Measurements from ENCODE around the gene NT5M.
A peak's percentile ranks its signal among the peaks of the same experiment; 100 is the strongest.
"Not testable (repeated sequence)": the region's sequence is repeated elsewhere in the genome, so short reads cannot be mapped to it uniquely, and the experiment has no call there.

The NT5M gene

GRCh38 chr17:17379197-17379991 is 76.2 kb downstream of the NT5M start:
- no peak for DNase-seq

GRCh38 chr17:17380145-17380925 is 77.2 kb downstream of the NT5M start:
- no peak for DNase-seq

GRCh38 chr17:17381446-17382064 is 78.4 kb downstream of the NT5M start:
- DNase-seq: no peak

DNA sequence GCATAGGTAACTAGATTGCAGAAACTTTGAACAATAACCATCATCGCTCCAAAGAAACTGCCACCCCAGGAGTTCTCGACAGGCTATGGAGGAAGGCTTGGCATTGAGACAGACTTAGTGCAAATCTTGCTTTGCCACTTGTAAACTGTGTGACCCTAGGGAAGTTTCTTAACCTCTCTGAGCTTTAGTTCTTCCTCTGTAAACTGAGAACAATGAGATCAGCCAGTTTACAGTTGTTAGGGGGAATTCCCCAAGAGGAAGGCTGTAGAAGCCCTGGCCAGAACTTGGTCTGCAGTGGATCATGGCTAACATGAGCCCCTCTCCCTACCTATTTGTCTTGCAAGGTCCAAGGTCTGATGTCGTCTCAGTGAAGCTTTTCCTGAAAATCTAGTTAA is 78.9 kb downstream of the NT5M start:
- no peak for DNase-seq

DNA sequence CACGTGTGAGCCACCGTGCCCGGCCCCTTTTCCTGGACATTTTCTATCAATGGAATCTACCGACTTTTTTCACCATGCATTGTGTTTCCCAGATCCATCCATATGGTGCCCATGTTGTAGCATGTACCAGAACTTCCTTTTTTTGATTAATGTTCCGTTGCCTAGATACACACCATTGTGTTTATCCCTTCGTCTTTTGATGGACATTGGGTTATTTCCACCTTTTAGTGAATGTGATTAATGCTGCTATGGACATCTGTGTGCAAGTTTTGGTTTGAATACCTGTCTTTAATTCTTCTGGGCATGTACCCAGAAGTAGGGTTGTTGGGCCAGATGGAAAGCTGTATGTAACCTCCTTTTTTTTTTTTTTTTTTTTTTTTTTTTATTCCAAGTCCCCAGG is 79.8 kb downstream of the NT5M start:
- no peak for DNase-seq

GRCh38 chr17:17383431-17384290 is 80.5 kb downstream of the NT5M start:
- DNase-seq: not testable (repeated sequence)

GRCh38 chr17:17384291-17384615 is 81.1 kb downstream of the NT5M start:
- DNase-seq: no peak

GRCh38 chr17:17384961-17385360 is 81.8 kb downstream of the NT5M start:
- no peak for DNase-seq

- no peak for DNase-seq
Measured at GRCh38 chr17:17385491-17385890, 82.3 kb downstream of the NT5M start.

- no peak for DNase-seq
Measured at GRCh38 chr17:17386094-17386800, 83.1 kb downstream of the NT5M start.

DNA sequence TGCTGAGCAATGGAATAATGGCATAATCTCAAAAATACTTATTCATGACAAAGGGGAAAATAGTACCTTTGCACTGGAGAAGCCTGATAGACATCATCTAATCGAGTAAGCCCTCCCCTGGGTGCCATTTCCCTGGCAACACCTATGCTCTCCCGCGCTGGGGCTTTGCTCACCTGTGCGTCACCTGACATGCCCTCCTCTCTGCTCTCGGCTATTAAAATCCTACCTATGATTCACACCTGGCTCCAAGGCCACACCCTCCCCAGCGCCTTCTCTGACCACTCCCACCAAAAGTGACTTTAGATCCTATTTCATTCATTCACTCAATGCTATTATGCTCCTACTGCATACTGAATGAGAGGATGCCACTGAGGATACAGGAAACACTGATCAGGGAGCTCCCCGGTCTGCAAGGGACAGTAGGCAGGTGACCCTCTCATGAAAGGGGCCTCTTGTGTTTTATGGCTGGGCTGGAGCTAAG is 83.9 kb downstream of the NT5M start:
- no peak for DNase-seq

DNA sequence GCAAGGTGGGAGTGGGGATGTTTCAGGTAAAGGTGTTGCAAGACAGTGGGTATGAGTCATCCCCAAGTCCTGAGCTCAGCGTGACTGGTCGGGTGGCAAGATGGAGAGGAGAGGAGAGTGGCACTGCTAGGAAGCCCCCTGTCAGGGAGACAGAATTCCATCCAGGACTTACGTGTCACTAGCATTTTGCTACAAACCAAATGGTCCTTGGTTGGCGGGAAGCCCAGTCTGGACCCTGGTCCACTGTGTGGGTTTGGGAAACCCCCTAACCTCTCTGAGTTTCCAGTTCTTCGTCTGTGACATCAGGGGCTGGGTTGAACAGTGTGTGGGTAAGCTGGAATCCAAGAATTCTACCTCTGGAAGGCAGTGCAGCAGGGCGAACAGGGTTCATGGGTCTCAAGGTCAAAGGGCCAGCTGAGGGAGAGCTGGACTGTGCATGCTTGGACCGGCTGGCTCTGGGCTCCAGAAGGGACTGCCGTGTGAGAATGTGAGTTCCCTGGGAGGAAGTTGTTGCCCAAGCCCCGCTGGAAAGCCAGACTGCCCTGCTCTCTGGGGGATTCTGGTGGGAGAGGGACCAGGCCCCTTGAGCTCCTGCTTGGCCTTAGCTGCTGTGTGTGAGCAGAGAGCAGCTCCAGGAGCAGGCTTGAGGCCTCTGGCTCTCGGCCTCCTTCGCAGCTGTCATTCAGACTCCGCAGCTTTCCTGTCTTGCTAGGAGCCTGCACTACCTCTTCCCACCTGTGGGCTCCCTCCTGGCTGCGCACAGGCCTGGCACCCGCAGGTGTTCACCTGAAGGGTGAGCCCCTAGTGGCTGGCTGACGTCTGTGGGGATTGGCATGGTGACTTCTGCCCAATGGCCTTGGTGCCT is 84.6 kb downstream of the NT5M start:
- DNase-seq: peak in 1 of 2 experiments; percentile 49

GRCh38 chr17:17388657-17389496 is 85.7 kb downstream of the NT5M start:
- DNase-seq: no peak

GRCh38 chr17:17391668-17392370 is 88.6 kb downstream of the NT5M start:
- DNase-seq: no peak

GRCh38 chr17:17393976-17394375 is 90.8 kb downstream of the NT5M start:
- DNase-seq: no peak

DNA sequence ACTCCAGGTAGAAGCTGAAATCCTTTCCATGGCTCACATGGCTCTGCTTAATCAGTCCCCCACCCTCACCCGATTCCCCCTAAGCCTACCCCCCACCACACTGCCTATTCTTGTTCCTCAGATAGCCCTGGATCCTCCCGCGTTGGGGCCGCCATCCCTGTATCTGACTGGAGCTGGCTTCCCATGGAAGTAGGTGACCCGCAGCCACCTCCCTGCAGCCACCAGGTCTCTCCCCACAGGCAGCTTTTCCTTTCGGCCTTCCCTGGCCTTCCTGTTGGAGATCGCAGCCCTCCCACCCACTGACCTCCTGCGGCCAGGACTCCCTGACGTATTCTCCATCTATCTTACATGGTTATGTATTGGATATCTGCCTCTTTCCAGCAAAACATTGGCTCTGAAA is 91.3 kb downstream of the NT5M start:
- no peak for DNase-seq

DNA sequence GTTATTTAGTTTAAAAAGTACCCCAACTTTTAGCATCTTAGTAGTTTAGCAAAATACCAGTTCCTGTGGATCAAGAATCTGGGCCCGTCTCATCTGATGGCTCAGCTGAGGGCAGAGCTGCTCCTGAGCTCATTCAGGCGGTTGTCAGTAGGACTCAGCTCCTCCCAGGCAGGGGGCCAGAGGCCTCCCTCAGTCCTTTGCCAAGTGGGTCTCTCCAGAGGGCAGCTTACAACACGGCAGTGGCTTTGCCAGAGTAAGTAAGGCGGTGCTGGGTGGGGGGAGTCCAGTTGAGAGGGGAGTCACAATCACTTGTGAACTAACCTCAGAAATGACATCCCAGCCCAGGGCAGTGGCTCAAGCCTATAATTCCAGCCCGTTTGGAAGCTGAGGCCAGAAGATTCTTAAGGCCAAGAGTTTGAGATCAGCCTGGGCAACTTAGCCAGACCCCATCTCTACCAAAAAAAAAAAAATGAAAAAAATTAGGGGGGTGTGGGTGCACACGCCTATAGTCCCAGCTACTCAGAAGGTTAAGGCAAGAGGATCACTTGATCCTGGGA is 92.2 kb downstream of the NT5M start:
- no peak for DNase-seq

GRCh38 chr17:17395885-17396284 is 92.7 kb downstream of the NT5M start:
- no peak for DNase-seq
